H1 (cell line): Measurements from ENCODE around the gene ZNF516. TPM values are rescaled to one million over a fixed set of nuclear protein-coding genes. Genes with fewer than 3 reads are reported as not detected.

Source experiments
- CTCF ChIA-PET: fragments of 300-600 bp; sonication (Branson Sonifier 250); formaldehyde crosslinking; loops from one replicate; lab custom pipeline; 2021; ENCODE audit not compliant: partially characterized antibody; lab: Charles Lee
- POLR2A ChIA-PET: fragments of 300-600 bp; sonication (Branson Sonifier 250); formaldehyde crosslinking; loops from one replicate; lab custom pipeline; 2021; ENCODE audit warnings: inconsistent platforms; ENCODE audit not compliant: partially characterized antibody; lab: Charles Lee
- DNase-seq, 2 experiments: peaks; one replicate each; pipeline versions ENCODE4 v3.0.0 to v3.0.0-alpha.2; 2010 to 2022; ENCODE audit warnings: low spot score in 2 of 2, low read depth in 1 of 2, mixed read lengths in 1 of 2
- FAIRE-seq: peaks from 2 replicates; lab custom pipeline; 2011; peaks lifted over from hg19 to GRCh38; lab: Jason Lieb, UNC
- H2AFZ ChIP-seq: 2 replicates; pipeline ENCODE4 v1.8.1; 2012; ENCODE audit warnings: low read length, inconsistent platforms
- H2AK5ac ChIP-seq: 2 replicates; pipeline ENCODE4 v1.6.1; 2013; ENCODE audit warnings: low read depth, low read length
- H2BK120ac ChIP-seq: replicated peaks from 2 replicates; pipeline ENCODE3; 2013; ENCODE audit warnings: low read depth, low read length, inconsistent platforms
- H2BK12ac ChIP-seq: 2 replicates; pipeline ENCODE4 v1.6.1; 2013; ENCODE audit warnings: low read depth, low read length
- H2BK15ac ChIP-seq: 2 replicates; pipeline ENCODE4 v1.6.1; 2013; ENCODE audit warnings: low read length
- H2BK20ac ChIP-seq: 2 replicates; pipeline ENCODE4 v1.6.1; 2013; ENCODE audit warnings: low read length
- H2BK5ac ChIP-seq: 2 replicates; pipeline ENCODE4 v1.6.1; 2013; ENCODE audit warnings: low read depth, low read length
- H3K14ac ChIP-seq: 2 replicates; pipeline ENCODE4 v1.6.1; 2013; ENCODE audit warnings: inconsistent platforms; ENCODE audit not compliant: insufficient read length
- H3K18ac ChIP-seq: 2 replicates; pipeline ENCODE4 v1.6.1; 2013; ENCODE audit warnings: low read length; ENCODE audit errors: extremely low read depth
- H3K23ac ChIP-seq: 2 replicates; pipeline ENCODE4 v1.6.1; 2013; ENCODE audit warnings: inconsistent platforms; ENCODE audit not compliant: insufficient read length
- H3K23me2 ChIP-seq: 2 replicates; pipeline ENCODE4 v1.6.1; 2013; ENCODE audit warnings: low read depth, low read length
- H3K27ac ChIP-seq: 2 replicates; pipeline ENCODE4 v1.6.1; 2011; ENCODE audit warnings: low read depth, low read length, inconsistent platforms
- H3K27me3 ChIP-seq, 4 experiments: replicated peaks in 1 of 4; 1 replicate in 1 of 4; 2 replicates in 3 of 4; pipeline versions ENCODE4 v1.6.1 to v1.8.1; 2011 to 2013; ENCODE audit warnings: low read length in 3 of 4, mild to moderate bottlenecking in 3 of 4, inconsistent platforms in 2 of 4, mixed read lengths in 2 of 4, moderate library complexity in 1 of 4; ENCODE audit not compliant: control insufficient read depth in 3 of 4, insufficient read depth in 3 of 4; ENCODE audit errors: extremely low read depth in 1 of 4
- H3K36me3 ChIP-seq, 4 experiments: 2 replicates each; pipeline versions ENCODE4 v1.6.1 to v1.8.1; 2011 to 2013; ENCODE audit warnings: mild to moderate bottlenecking in 4 of 4, low read length in 3 of 4, moderate library complexity in 2 of 4, control low read depth in 1 of 4, inconsistent platforms in 1 of 4; ENCODE audit not compliant: insufficient read depth in 4 of 4, control insufficient read depth in 2 of 4
- H3K4ac ChIP-seq: replicated peaks from 2 replicates; pipeline ENCODE3; 2013; ENCODE audit warnings: low read length, low read depth, mixed read lengths, inconsistent platforms; ENCODE audit not compliant: insufficient read length
- H3K4me1 ChIP-seq, 4 experiments: replicated peaks in 1 of 4; 1 replicate in 1 of 4; 2 replicates in 3 of 4; pipeline versions ENCODE4 v1.6.1 to v1.8.1; 2011 to 2013; ENCODE audit warnings: low read length in 3 of 4, inconsistent platforms in 2 of 4, mixed read lengths in 1 of 4; ENCODE audit not compliant: insufficient read depth in 4 of 4, control insufficient read depth in 3 of 4
- H3K4me2 ChIP-seq, 2 experiments: 2 replicates each; pipeline versions ENCODE4 v1.6.1 to v1.8.1; 2011 to 2013; ENCODE audit warnings: low read depth in 2 of 2, low read length in 2 of 2, control low read depth in 1 of 2, inconsistent platforms in 1 of 2, mild to moderate bottlenecking in 1 of 2; ENCODE audit not compliant: insufficient read depth in 1 of 2
- H3K4me3 ChIP-seq, 4 experiments: fragments of 200-600, 300-600 bp in 1 of 4; sonication (generic), shearing (Covaris generic), sonication (Bioruptor Twin) in 1 of 4; 2 replicates each; pipeline versions ENCODE4 v1.5.1 to v1.8.1; 2011 to 2016; ENCODE audit warnings: low read length in 4 of 4, low read depth in 3 of 4, control low read depth in 2 of 4, inconsistent platforms in 2 of 4, mild to moderate bottlenecking in 2 of 4, mixed read lengths in 1 of 4, moderate library complexity in 1 of 4; ENCODE audit not compliant: insufficient read depth in 2 of 4; ENCODE audit errors: extremely low read depth in 1 of 4
- H3K56ac ChIP-seq: replicated peaks from 2 replicates; pipeline ENCODE3; 2013; ENCODE audit warnings: low read depth, mild to moderate bottlenecking, mixed read lengths, low read length, inconsistent platforms; ENCODE audit not compliant: insufficient read length
- H3K79me1 ChIP-seq: 2 replicates; pipeline ENCODE4 v1.6.1; 2013; ENCODE audit warnings: low read depth, low read length, control low read depth
- H3K79me2 ChIP-seq, 2 experiments: 2 replicates each; pipeline versions ENCODE4 v1.6.1 to v1.8.1; 2012 to 2013; ENCODE audit warnings: low read length in 2 of 2, mild to moderate bottlenecking in 2 of 2, inconsistent platforms in 1 of 2; ENCODE audit not compliant: insufficient read depth in 2 of 2, control insufficient read depth in 1 of 2
- H3K9ac ChIP-seq, 4 experiments: replicated peaks in 1 of 4; 1 replicate in 1 of 4; 2 replicates in 3 of 4; pipeline versions ENCODE4 v1.6.1 to v1.8.1; 2011 to 2013; ENCODE audit warnings: low read depth in 3 of 4, low read length in 3 of 4, control low read depth in 2 of 4, mild to moderate bottlenecking in 2 of 4, moderate library complexity in 2 of 4, inconsistent platforms in 1 of 4; ENCODE audit errors: extremely low read depth in 1 of 4
- H3K9me3 ChIP-seq, 2 experiments: 2 replicates each; pipeline versions ENCODE4 v1.6.1 to v1.8.1; 2012 to 2013; ENCODE audit warnings: mild to moderate bottlenecking in 2 of 2, moderate library complexity in 2 of 2, control low read depth in 1 of 2, inconsistent platforms in 1 of 2, low read depth in 1 of 2, low read length in 1 of 2, mixed read lengths in 1 of 2; ENCODE audit not compliant: insufficient read depth in 2 of 2
- H4K20me1 ChIP-seq, 2 experiments: replicated peaks in 1 of 2; 2 replicates each; pipeline versions ENCODE3 to v1.8.1; 2011 to 2013; ENCODE audit warnings: inconsistent platforms in 2 of 2, low read length in 2 of 2, mild to moderate bottlenecking in 1 of 2; ENCODE audit not compliant: insufficient read depth in 2 of 2, control insufficient read depth in 1 of 2
- H4K5ac ChIP-seq: 2 replicates; pipeline ENCODE4 v1.6.1; 2013; ENCODE audit warnings: low read length, low read depth, mixed read lengths, inconsistent platforms; ENCODE audit not compliant: insufficient read length
- H4K8ac ChIP-seq: 2 replicates; pipeline ENCODE4 v1.8.0; 2013; ENCODE audit warnings: mild to moderate bottlenecking, moderate library complexity, low read length, inconsistent platforms; ENCODE audit not compliant: insufficient read depth; ENCODE audit errors: extremely low read depth
- H4K91ac ChIP-seq: replicated peaks from 2 replicates; pipeline ENCODE3; 2013; ENCODE audit warnings: low read length, mixed read lengths, inconsistent platforms; ENCODE audit not compliant: insufficient read length
- ASH2L ChIP-seq: fragments of 200-600, 300-600 bp; sonication (generic); IDR thresholded peaks from one replicate; pipeline ENCODE4 v1.7.1; 2017; ENCODE audit warnings: low read length
- CEBPB ChIP-seq: IDR thresholded peaks from 2 replicates; pipeline ENCODE4 v1.6.1; 2012; ENCODE audit warnings: low read depth, low read length
- POLR2A ChIP-seq, 2 experiments: IDR thresholded peaks; 1 replicate in 1 of 2; 2 replicates in 1 of 2; pipeline ENCODE4 v1.6.1; 2011; ENCODE audit warnings: low read depth in 2 of 2, low read length in 2 of 2, mild to moderate bottlenecking in 2 of 2; ENCODE audit errors: control extremely low read depth in 1 of 2
- SIN3A ChIP-seq, 2 experiments: IDR thresholded peaks in 1 of 2; conservative IDR thresholded peaks in 1 of 2; 2 replicates each; pipeline ENCODE4 v1.6.1; 2011 to 2012; ENCODE audit warnings: low read length in 2 of 2, improper control_type of control experiment in 1 of 2, low read depth in 1 of 2, mild to moderate bottlenecking in 1 of 2
- SIX5 ChIP-seq: IDR thresholded peaks from 2 replicates; pipeline ENCODE4 v1.6.1; 2011; ENCODE audit warnings: mild to moderate bottlenecking, low read depth, low read length
- TAF7 ChIP-seq: optimal IDR thresholded peaks from 2 replicates; pipeline ENCODE3; 2011; ENCODE audit warnings: low read depth, mild to moderate bottlenecking, inconsistent platforms, low read length, moderate library complexity, borderline replicate concordance
- WGBS, 2 experiments: shearing (Covaris generic) in 1 of 2; methylation state at CpG; one replicate each; pipeline versions ENCODE4 v1.1.6 to v1.1.7; 2013 to 2015; ENCODE audit warnings: low lambda C conversion rate in 2 of 2, mixed read lengths in 2 of 2, inconsistent platforms in 1 of 2, low coverage in 1 of 2, missing lambda C conversion rate in 1 of 2; ENCODE audit not compliant: insufficient replicate concordance in 2 of 2, insufficient coverage in 1 of 2, insufficient read length in 1 of 2; ENCODE audit errors: extremely low coverage in 1 of 2, missing lambda C conversion rate in 1 of 2; 5-methylcytosine and 5-hydroxymethylcytosine counted together
- polyA plus RNA-seq, 7 experiments: library from polyadenylated mRNA; depleted of rRNA in 3 of 7; stranded (reverse) in 5 of 7; unstranded in 2 of 7; fragments of >200 nt in 5 of 7; fragments of 200-250 nt in 2 of 7; gene quantifications; 1 replicate in 5 of 7; 2 replicates in 1 of 7; 4 replicates in 1 of 7; pipeline versions ENCODE4 v1.2.1 to v1.2.3, GENCODE V29; 2011 to 2013; ENCODE audit warnings: missing spikeins in 2 of 7, mixed read lengths in 2 of 7
- total RNA-seq: library from RNA; stranded (reverse); fragmentation: NEBNext Ultra II Directional; extraction: Animal tissue kit (Norgen Biotek cat#: 25700); gene quantifications from 2 replicates; pipeline ENCODE4 v1.2.1, GENCODE V29; 2021

The ZNF516 gene
- total and polyA plus RNA-seq, 2 of the 8 experiments (the other 6 are each of a cell fraction or from before 2014, with no cell fraction given): 7.3 to 17.0 TPM

- WGBS, 2 experiments: 82% methylated on average over 1 of the region's 1 CpG; no CpG with 5 or more reads in 1 of the 2 experiments
- CTCF ChIA-PET: interaction anchor here (4.1 kb wide), 1 partner anchor 136 kb away, joined by 9 read pairs; no protein-coding TSS in a partner anchor
- no peak overlapping the region for H3K18ac ChIP-seq
- H2AK5ac ChIP-seq: no peak overlapping the region
- no peak overlapping the region for H2BK5ac ChIP-seq
- H3K4me2 ChIP-seq: peak overlapping the region in 1 of 2 experiments; percentile 3; a peak in 1 of 4 replicates
- no peaks in the 10 kb centered on the region for H3K79me2 ChIP-seq
- no peak overlapping the region for H3K23ac ChIP-seq
- no peaks in the 10 kb centered on the region for H3K9me3 ChIP-seq
- H3K36me3 ChIP-seq: no peaks in the 10 kb centered on the region
- no peak overlapping the region for H3K14ac ChIP-seq
- H2BK20ac ChIP-seq: no peak overlapping the region
- H3K23me2 ChIP-seq: peaks cover 5% of the 10 kb centered on the region
- H3K27ac ChIP-seq: no peak overlapping the region
- no peak overlapping the region for H3K4ac ChIP-seq
- H3K4me3 ChIP-seq: no peak overlapping the region
- POLR2A ChIA-PET: no interaction called here
- H2BK120ac ChIP-seq: no peak overlapping the region
- no peaks in the 10 kb centered on the region for H4K20me1 ChIP-seq
- H3K79me1 ChIP-seq: no peaks in the 10 kb centered on the region
- H3K27me3 ChIP-seq: peaks cover 0 to 7% (median 0%) of the 10 kb centered on the region in 4 experiments; a peak in 2 of 7 replicates
- H2BK12ac ChIP-seq: no peak overlapping the region
- no peak for TF ChIP-seq ASH2L
- TF ChIP-seq POLR2A (IDR thresholded peaks at IDR 0.05; ENCODE audit: control extremely low read depth in 1 of 2, low read depth in 2 of 2, low read length in 2 of 2): 0 out of 3 replicates have a peak, but pooled peaks of 1 of the 2 experiments have one; percentile 0
- no peak for TF ChIP-seq SIX5
- TF ChIP-seq CEBPB: no peak
- TF ChIP-seq SIN3A (conservative IDR thresholded peaks at IDR 0.05 in 1 of 2, IDR thresholded peaks at IDR 0.05 in 1 of 2; ENCODE audit: low read depth in 1 of 2, low read length in 2 of 2): no peak
- no peak for TF ChIP-seq TAF7
- FAIRE-seq: no peak
- H4K5ac ChIP-seq: no peak overlapping the region
- no peak overlapping the region; the same call in 1 of the 2 replicates for H2AFZ ChIP-seq
- no peak overlapping the region for H2BK15ac ChIP-seq
- no peak overlapping the region for H3K56ac ChIP-seq
- H3K9ac ChIP-seq: no peak overlapping the region
- H3K4me1 ChIP-seq: peaks cover 4 to 12% (median 11%) of the 10 kb centered on the region in 4 experiments; a peak in 6 of 7 replicates
- H4K8ac ChIP-seq: no peak overlapping the region
- no peak for DNase-seq
- no peak overlapping the region for H4K91ac ChIP-seq
These were observed 27.5 kb upstream of the ZNF516 start for GRCh38 chr18:76522551-76522950.
